HEK293 (cell line): ENCODE results near the gene HMCN1.

Experiments used
- CTCF ChIA-PET: fragments of 350-600 bp; formaldehyde crosslinking; extraction: SDS; loops from one replicate; lab custom pipeline; 2021; ENCODE audit warnings: antibody characterized with exemption; lab: Yijun Ruan, JAX
- POLR2A ChIA-PET: fragments of 300-600 bp; formaldehyde crosslinking; extraction: SDS; loops from one replicate; lab custom pipeline; 2020; ENCODE audit warnings: antibody characterized with exemption, inconsistent platforms; lab: Yijun Ruan, JAX
- H3K27ac ChIP-seq: fragments of 200-500 bp; sonication (Bioruptor generic); 2 replicates; pipeline ENCODE4 v1.5.1; 2014; ENCODE audit warnings: low read depth, low read length, control low read depth, inconsistent platforms; ENCODE audit errors: extremely low read depth
- H3K36me3 ChIP-seq, 2 experiments: fragments of 200-500 bp in 1 of 2; sonication (Bioruptor generic) in 1 of 2; 1 replicate in 1 of 2; 2 replicates in 1 of 2; pipeline ENCODE4 v1.5.1; 2014 to 2017; ENCODE audit warnings: inconsistent platforms in 2 of 2, low read length in 2 of 2; ENCODE audit not compliant: control insufficient read depth in 2 of 2, insufficient read depth in 1 of 2
- H3K4me1 ChIP-seq: fragments of 200-500 bp; sonication (Bioruptor generic); 2 replicates; pipeline ENCODE4 v1.5.1; 2014; ENCODE audit warnings: mild to moderate bottlenecking, low read length, inconsistent platforms; ENCODE audit not compliant: control insufficient read depth, insufficient read depth
- H3K4me3 ChIP-seq: 2 replicates; pipeline ENCODE4 v1.5.1; 2011; ENCODE audit warnings: low read depth, mild to moderate bottlenecking, control low read depth, low read length, moderate library complexity
- H3K9me3 ChIP-seq: fragments of 200-500 bp; sonication (Bioruptor generic); 2 replicates; pipeline ENCODE4 v1.5.1; 2014; ENCODE audit warnings: low read depth, low read length, inconsistent platforms; ENCODE audit not compliant: control insufficient read depth, insufficient read depth
- ELK4 ChIP-seq: IDR thresholded peaks from 2 replicates; pipeline ENCODE4 v1.6.1; 2011; ENCODE audit warnings: mild to moderate bottlenecking, low read depth, low read length, borderline replicate concordance
- INSM2 ChIP-seq: fragments of 450-650 bp; formaldehyde crosslinking; IDR thresholded peaks from 2 replicates; pipeline ENCODE4 v1.5.1; 2016; ENCODE audit warnings: missing biosample characterization, missing genetic modification characterization
- OVOL3 ChIP-seq: fragments of 450-650 bp; formaldehyde crosslinking; IDR thresholded peaks from 2 replicates; pipeline ENCODE4 v1.5.1; 2016; ENCODE audit warnings: missing biosample characterization, missing genetic modification characterization
- WT1 ChIP-seq: fragments of 450-650 bp; formaldehyde crosslinking; IDR thresholded peaks from 2 replicates; pipeline ENCODE4 v1.5.1; 2016; ENCODE audit warnings: missing biosample characterization, missing genetic modification characterization
- ZBTB11 ChIP-seq: fragments of 450-650 bp; formaldehyde crosslinking; conservative IDR thresholded peaks from 2 replicates; pipeline ENCODE4 v1.5.1; 2016; ENCODE audit warnings: low read depth, missing biosample characterization, missing genetic modification characterization
- ZNF155 ChIP-seq: fragments of 450-650 bp; formaldehyde crosslinking; IDR thresholded peaks from 2 replicates; pipeline ENCODE4 v1.5.1; 2016; ENCODE audit warnings: missing biosample characterization, missing genetic modification characterization
- ZNF223 ChIP-seq: fragments of 450-650 bp; formaldehyde crosslinking; IDR thresholded peaks from 2 replicates; pipeline ENCODE4 v1.5.1; 2016; ENCODE audit warnings: missing biosample characterization, missing genetic modification characterization
- ZNF324 ChIP-seq: fragments of 450-650 bp; formaldehyde crosslinking; IDR thresholded peaks from 2 replicates; pipeline ENCODE4 v1.5.1; 2016; ENCODE audit warnings: missing biosample characterization, missing genetic modification characterization
- ZNF426 ChIP-seq: fragments of 450-650 bp; formaldehyde crosslinking; IDR thresholded peaks from 2 replicates; pipeline ENCODE4 v1.5.1; 2017; ENCODE audit warnings: missing biosample characterization, missing genetic modification characterization, mild to moderate bottlenecking, inconsistent platforms, moderate library complexity
- ZNF488 ChIP-seq: fragments of 450-650 bp; formaldehyde crosslinking; IDR thresholded peaks from 2 replicates; pipeline ENCODE4 v1.5.1; 2016; ENCODE audit warnings: missing biosample characterization, missing genetic modification characterization
- ZNF530 ChIP-seq: fragments of 450-650 bp; formaldehyde crosslinking; IDR thresholded peaks from 2 replicates; pipeline ENCODE4 v1.5.1; 2016; ENCODE audit warnings: low read depth, missing biosample characterization, missing genetic modification characterization
- ZNF558 ChIP-seq: fragments of 450-650 bp; formaldehyde crosslinking; IDR thresholded peaks from 2 replicates; pipeline ENCODE4 v1.5.1; 2016; ENCODE audit warnings: missing biosample characterization, missing genetic modification characterization
- ZNF580 ChIP-seq: fragments of 450-650 bp; formaldehyde crosslinking; IDR thresholded peaks from 2 replicates; pipeline ENCODE4 v1.5.1; 2016; ENCODE audit warnings: missing biosample characterization, missing genetic modification characterization
- ZNF704 ChIP-seq: fragments of 450-650 bp; formaldehyde crosslinking; IDR thresholded peaks from 2 replicates; pipeline ENCODE4 v1.5.1; 2016; ENCODE audit warnings: missing biosample characterization, missing genetic modification characterization
- ZSCAN23 ChIP-seq: fragments of 450-650 bp; formaldehyde crosslinking; IDR thresholded peaks from 2 replicates; pipeline ENCODE4 v1.5.1; 2016; ENCODE audit warnings: missing biosample characterization, missing genetic modification characterization

Gene HMCN1

GRCh38 chr1:185894791-185895190 is 160.6 kb downstream of the HMCN1 start:
- Histone ChIP-seq H3K9me3 (no peaks in the 10 kb centered on the region), H3K4me1 (no peaks in the 10 kb centered on the region), H3K36me3 (no peaks in the 10 kb centered on the region), H3K4me3 (no peak overlapping the region), H3K27ac (no peak overlapping the region)
- CTCF ChIA-PET, result no interaction called here
- TF ChIP-seq ZNF155 (tag by site-specific recombination) (no peak), ZBTB11 (no peak), ZNF530 (tag by site-specific recombination) (no peak), ZNF580 (tag by site-specific recombination) (no peak), ZNF426 (no peak), ZNF223 (no peak), ZSCAN23 (tag by site-specific recombination) (no peak), OVOL3 (tag by site-specific recombination) (no peak), INSM2 (tag by site-specific recombination) (no peak), ZNF558 (tag by site-specific recombination) (no peak)
- POLR2A ChIA-PET, result no interaction called here

GRCh38 chr1:185895208-185895900 is 161.2 kb downstream of the HMCN1 start:
- no peak overlapping the region for H3K27ac ChIP-seq
- TF ChIP-seq WT1 (tag by site-specific recombination) (no peak), ZNF324 (tag by site-specific recombination) (no peak), ZNF488 (no peak), ZNF704 (tag by site-specific recombination) (no peak), ELK4 (no peak)
- H3K9me3 ChIP-seq, result no peaks in the 10 kb centered on the region
- POLR2A ChIA-PET, result no interaction called here
- CTCF ChIA-PET, result no interaction called here
- no peaks in the 10 kb centered on the region for H3K4me1 ChIP-seq
- no peak overlapping the region for H3K4me3 ChIP-seq
- H3K36me3 ChIP-seq, result no peaks in the 10 kb centered on the region
